WTC11 (cell line): ENCODE results near the gene WDFY4. TPM values are rescaled to one million over a fixed set of nuclear protein-coding genes. Genes with fewer than 3 reads are reported as not detected.

Source experiments
- ATAC-seq: fragments of 200-7000 bp; cut with Tn5 transposase; 2 replicates; pipeline ENCODE4 v1.10.0; 2021; ENCODE audit warnings: mild to moderate bottlenecking, moderate library complexity
- CTCF ChIA-PET: fragments of 300-600 bp; sonication (Branson Sonifier 250); formaldehyde crosslinking; loops from one replicate; lab custom pipeline; 2021; ENCODE audit warnings: antibody characterized with exemption; lab: Charles Lee
- POLR2A ChIA-PET: fragments of 350-600 bp; sonication (Branson Sonifier 250); formaldehyde crosslinking; loops from one replicate; lab custom pipeline; 2021; ENCODE audit warnings: antibody characterized with exemption; lab: Charles Lee
- DNase-seq: peaks from one replicate; pipeline ENCODE4 v3.0.0; 2021; ENCODE audit warnings: low spot score
- H3K27ac Mint-ChIP-seq: 2 replicates; pipeline ENCODE4 v1.8.0; 2021; ENCODE audit warnings: mixed read lengths
- H3K27me3 Mint-ChIP-seq: 2 replicates; pipeline ENCODE4 v1.8.0; 2021; ENCODE audit warnings: low read depth, mild to moderate bottlenecking, moderate library complexity, mixed read lengths
- H3K36me3 Mint-ChIP-seq: 2 replicates; pipeline ENCODE4 v1.8.0; 2021; ENCODE audit warnings: mixed read lengths
- H3K4me1 Mint-ChIP-seq: 2 replicates; pipeline ENCODE4 v1.8.0; 2022; ENCODE audit warnings: mixed read lengths
- H3K4me3 Mint-ChIP-seq: 2 replicates; pipeline ENCODE4 v1.8.0; 2021; ENCODE audit warnings: mild to moderate bottlenecking, moderate library complexity, mixed read lengths
- H3K9me3 Mint-ChIP-seq: 2 replicates; pipeline ENCODE4 v1.8.0; 2021; ENCODE audit warnings: mixed read lengths
- ATF1 ChIP-seq: sonication (generic); formaldehyde crosslinking; IDR thresholded peaks from 2 replicates; pipeline ENCODE4 v1.8.1; 2023; ENCODE audit warnings: mild to moderate bottlenecking, moderate library complexity, missing genetic modification reagents
- CREM ChIP-seq: sonication (generic); formaldehyde crosslinking; IDR thresholded peaks from 2 replicates; pipeline ENCODE4 v1.8.1; 2022; ENCODE audit warnings: mild to moderate bottlenecking, missing genetic modification reagents, moderate library complexity
- ETV6 ChIP-seq: sonication (generic); formaldehyde crosslinking; IDR thresholded peaks from 2 replicates; pipeline ENCODE4 v1.8.1; 2022; ENCODE audit warnings: mild to moderate bottlenecking, missing genetic modification reagents
- IRF2 ChIP-seq: sonication (generic); formaldehyde crosslinking; IDR thresholded peaks from 2 replicates; pipeline ENCODE4 v1.8.0; 2022; ENCODE audit warnings: low read depth, missing genetic modification reagents, borderline replicate concordance
- MYBL2 ChIP-seq: sonication (generic); formaldehyde crosslinking; IDR thresholded peaks from 2 replicates; pipeline ENCODE4 v1.8.1; 2023; ENCODE audit warnings: mild to moderate bottlenecking, moderate library complexity, missing genetic modification reagents
- NR1H2 ChIP-seq: sonication (generic); formaldehyde crosslinking; IDR thresholded peaks from 2 replicates; pipeline ENCODE4 v1.9.0; 2021; ENCODE audit warnings: mild to moderate bottlenecking, moderate library complexity, missing genetic modification reagents
- ZBTB21 ChIP-seq: sonication (generic); formaldehyde crosslinking; IDR thresholded peaks from 2 replicates; pipeline ENCODE4 v1.8.1; 2023; ENCODE audit warnings: mild to moderate bottlenecking, missing genetic modification reagents, borderline replicate concordance
- total RNA-seq: library from RNA; stranded (reverse); gene quantifications from 3 replicates; pipeline ENCODE4 v1.2.3, GENCODE V29; 2021
- TF ChIP-seq, protein P1 (sequence below): sonication (generic); formaldehyde crosslinking; IDR thresholded peaks from 2 replicates; pipeline ENCODE4 v1.8.1; 2022; ENCODE audit warnings: mild to moderate bottlenecking, missing genetic modification reagents, moderate library complexity, borderline replicate concordance
- TF ChIP-seq, protein P2 (sequence below): sonication (generic); formaldehyde crosslinking; IDR thresholded peaks from 2 replicates; pipeline ENCODE4 v1.8.1; 2023; ENCODE audit warnings: mild to moderate bottlenecking, missing genetic modification reagents
- TF ChIP-seq, protein P3 (sequence below): fragments of 250-450 bp; sonication (Bioruptor Pico); IDR thresholded peaks from 2 replicates; pipeline ENCODE4 v1.9.0; 2021; ENCODE audit warnings: mild to moderate bottlenecking, borderline replicate concordance
- TF ChIP-seq, protein P4 (sequence below): fragments of 250-450 bp; sonication (Bioruptor Pico); IDR thresholded peaks from 2 replicates; pipeline ENCODE4 v2.1.2; 2022; ENCODE audit warnings: mild to moderate bottlenecking, moderate library complexity
- TF ChIP-seq, protein P5 (sequence below): fragments of 200-600 bp; IDR thresholded peaks from 2 replicates; pipeline ENCODE4 v1.8.0; 2022; ENCODE audit warnings: antibody characterized with exemption
- TF ChIP-seq, protein P6 (sequence below): fragments of 250-450 bp; sonication (Bioruptor Pico); IDR thresholded peaks from 2 replicates; pipeline ENCODE4 v1.9.0; 2021; ENCODE audit warnings: mild to moderate bottlenecking
- TF ChIP-seq, protein P7 (sequence below): sonication (generic); formaldehyde crosslinking; IDR thresholded peaks from 2 replicates; pipeline ENCODE4 v1.8.0; 2023; ENCODE audit warnings: mild to moderate bottlenecking, missing genetic modification reagents

Gene WDFY4
- total RNA-seq, 1 experiment from 2014 or later = 0.13 TPM

DNA sequence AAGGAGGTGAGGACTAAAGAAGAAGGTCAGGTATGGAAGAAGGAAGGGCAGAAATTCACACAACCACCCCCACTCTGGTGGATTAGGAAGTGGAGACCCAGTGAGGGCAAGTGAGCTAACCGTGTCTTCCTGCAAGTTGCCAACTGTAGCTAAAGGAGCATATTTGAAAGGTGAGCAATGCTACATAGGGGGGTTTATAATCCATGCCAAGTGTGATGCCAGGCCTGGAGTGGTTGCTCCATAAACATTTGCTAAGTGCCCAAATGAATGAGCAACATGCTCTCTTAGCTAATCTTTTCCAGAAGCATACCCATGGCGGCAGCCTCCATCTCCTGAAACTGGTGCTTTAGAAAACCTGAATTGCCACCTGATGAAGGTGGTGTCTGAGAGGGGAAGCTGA is 133.4 kb downstream of the WDFY4 start (continued):
- TF ChIP-seq, protein P1, sequence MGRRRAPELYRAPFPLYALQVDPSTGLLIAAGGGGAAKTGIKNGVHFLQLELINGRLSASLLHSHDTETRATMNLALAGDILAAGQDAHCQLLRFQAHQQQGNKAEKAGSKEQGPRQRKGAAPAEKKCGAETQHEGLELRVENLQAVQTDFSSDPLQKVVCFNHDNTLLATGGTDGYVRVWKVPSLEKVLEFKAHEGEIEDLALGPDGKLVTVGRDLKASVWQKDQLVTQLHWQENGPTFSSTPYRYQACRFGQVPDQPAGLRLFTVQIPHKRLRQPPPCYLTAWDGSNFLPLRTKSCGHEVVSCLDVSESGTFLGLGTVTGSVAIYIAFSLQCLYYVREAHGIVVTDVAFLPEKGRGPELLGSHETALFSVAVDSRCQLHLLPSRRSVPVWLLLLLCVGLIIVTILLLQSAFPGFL (CRISPR knock-in tag) = no peak
- TF ChIP-seq ZBTB21 (CRISPR knock-in tag) (no peak), CREM (CRISPR knock-in tag) (no peak), ETV6 (no peak), MYBL2 (no peak), ATF1 (CRISPR knock-in tag) (no peak)
- TF ChIP-seq, protein P2, sequence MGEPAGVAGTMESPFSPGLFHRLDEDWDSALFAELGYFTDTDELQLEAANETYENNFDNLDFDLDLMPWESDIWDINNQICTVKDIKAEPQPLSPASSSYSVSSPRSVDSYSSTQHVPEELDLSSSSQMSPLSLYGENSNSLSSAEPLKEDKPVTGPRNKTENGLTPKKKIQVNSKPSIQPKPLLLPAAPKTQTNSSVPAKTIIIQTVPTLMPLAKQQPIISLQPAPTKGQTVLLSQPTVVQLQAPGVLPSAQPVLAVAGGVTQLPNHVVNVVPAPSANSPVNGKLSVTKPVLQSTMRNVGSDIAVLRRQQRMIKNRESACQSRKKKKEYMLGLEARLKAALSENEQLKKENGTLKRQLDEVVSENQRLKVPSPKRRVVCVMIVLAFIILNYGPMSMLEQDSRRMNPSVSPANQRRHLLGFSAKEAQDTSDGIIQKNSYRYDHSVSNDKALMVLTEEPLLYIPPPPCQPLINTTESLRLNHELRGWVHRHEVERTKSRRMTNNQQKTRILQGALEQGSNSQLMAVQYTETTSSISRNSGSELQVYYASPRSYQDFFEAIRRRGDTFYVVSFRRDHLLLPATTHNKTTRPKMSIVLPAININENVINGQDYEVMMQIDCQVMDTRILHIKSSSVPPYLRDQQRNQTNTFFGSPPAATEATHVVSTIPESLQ (CRISPR knock-in tag) = no peak
- TF ChIP-seq, protein P3, sequence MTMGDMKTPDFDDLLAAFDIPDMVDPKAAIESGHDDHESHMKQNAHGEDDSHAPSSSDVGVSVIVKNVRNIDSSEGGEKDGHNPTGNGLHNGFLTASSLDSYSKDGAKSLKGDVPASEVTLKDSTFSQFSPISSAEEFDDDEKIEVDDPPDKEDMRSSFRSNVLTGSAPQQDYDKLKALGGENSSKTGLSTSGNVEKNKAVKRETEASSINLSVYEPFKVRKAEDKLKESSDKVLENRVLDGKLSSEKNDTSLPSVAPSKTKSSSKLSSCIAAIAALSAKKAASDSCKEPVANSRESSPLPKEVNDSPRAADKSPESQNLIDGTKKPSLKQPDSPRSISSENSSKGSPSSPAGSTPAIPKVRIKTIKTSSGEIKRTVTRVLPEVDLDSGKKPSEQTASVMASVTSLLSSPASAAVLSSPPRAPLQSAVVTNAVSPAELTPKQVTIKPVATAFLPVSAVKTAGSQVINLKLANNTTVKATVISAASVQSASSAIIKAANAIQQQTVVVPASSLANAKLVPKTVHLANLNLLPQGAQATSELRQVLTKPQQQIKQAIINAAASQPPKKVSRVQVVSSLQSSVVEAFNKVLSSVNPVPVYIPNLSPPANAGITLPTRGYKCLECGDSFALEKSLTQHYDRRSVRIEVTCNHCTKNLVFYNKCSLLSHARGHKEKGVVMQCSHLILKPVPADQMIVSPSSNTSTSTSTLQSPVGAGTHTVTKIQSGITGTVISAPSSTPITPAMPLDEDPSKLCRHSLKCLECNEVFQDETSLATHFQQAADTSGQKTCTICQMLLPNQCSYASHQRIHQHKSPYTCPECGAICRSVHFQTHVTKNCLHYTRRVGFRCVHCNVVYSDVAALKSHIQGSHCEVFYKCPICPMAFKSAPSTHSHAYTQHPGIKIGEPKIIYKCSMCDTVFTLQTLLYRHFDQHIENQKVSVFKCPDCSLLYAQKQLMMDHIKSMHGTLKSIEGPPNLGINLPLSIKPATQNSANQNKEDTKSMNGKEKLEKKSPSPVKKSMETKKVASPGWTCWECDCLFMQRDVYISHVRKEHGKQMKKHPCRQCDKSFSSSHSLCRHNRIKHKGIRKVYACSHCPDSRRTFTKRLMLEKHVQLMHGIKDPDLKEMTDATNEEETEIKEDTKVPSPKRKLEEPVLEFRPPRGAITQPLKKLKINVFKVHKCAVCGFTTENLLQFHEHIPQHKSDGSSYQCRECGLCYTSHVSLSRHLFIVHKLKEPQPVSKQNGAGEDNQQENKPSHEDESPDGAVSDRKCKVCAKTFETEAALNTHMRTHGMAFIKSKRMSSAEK = no peak
- TF ChIP-seq, protein P4, sequence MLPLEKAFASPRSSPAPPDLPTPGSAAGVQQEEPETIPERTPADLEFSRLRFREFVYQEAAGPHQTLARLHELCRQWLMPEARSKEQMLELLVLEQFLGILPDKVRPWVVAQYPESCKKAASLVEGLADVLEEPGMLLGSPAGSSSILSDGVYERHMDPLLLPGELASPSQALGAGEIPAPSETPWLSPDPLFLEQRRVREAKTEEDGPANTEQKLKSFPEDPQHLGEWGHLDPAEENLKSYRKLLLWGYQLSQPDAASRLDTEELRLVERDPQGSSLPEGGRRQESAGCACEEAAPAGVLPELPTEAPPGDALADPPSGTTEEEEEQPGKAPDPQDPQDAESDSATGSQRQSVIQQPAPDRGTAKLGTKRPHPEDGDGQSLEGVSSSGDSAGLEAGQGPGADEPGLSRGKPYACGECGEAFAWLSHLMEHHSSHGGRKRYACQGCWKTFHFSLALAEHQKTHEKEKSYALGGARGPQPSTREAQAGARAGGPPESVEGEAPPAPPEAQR (CRISPR knock-in tag) = no peak

DNA sequence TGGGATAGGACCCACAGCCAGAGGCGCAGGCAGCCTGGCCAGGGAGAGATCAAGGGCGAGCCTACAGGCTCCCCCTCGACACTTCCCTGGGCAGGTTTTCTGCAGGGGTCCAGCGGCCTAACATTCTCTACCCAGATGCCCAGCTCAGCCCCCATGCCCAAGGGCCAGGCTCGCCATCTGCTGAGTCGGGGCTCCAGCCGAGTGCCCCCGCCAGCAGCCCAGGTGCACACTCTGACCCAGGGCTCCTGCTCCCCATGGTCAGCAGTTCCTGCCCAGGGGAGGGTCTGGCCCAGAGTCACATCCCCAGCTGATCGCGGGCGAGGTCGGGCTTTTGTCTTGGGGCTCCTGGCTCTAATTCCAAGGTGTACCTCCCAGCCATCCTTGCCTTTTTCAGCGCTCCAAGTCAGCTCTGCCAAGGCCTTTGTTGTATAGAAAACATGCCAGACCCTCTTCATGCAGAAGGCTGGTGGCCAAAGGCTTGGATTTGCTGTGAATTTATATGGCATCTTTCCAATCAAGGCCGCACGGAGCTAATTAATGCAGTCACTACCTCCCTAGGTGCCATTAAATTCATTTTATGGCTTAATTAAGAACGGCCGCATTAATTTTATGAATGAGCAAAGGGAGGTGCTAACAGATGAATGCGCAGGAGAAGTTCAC is 134.3 kb downstream of the WDFY4 start:
- ATAC-seq (no peak), DNase-seq (no peak)
- no peak overlapping the region for H3K27ac Mint-ChIP-seq
- H3K36me3 Mint-ChIP-seq = no peaks in the 10 kb centered on the region
- H3K27me3 Mint-ChIP-seq = peaks cover 39% of the 10 kb centered on the region
- H3K4me1 Mint-ChIP-seq = peaks cover 10% of the 10 kb centered on the region
- POLR2A ChIA-PET = no interaction called here
- CTCF ChIA-PET = no interaction called here
- H3K4me3 Mint-ChIP-seq = no peak overlapping the region
- H3K9me3 Mint-ChIP-seq = no peaks in the 10 kb centered on the region
- no peak for TF ChIP-seq IRF2 (CRISPR knock-in tag)
- TF ChIP-seq, protein P5, sequence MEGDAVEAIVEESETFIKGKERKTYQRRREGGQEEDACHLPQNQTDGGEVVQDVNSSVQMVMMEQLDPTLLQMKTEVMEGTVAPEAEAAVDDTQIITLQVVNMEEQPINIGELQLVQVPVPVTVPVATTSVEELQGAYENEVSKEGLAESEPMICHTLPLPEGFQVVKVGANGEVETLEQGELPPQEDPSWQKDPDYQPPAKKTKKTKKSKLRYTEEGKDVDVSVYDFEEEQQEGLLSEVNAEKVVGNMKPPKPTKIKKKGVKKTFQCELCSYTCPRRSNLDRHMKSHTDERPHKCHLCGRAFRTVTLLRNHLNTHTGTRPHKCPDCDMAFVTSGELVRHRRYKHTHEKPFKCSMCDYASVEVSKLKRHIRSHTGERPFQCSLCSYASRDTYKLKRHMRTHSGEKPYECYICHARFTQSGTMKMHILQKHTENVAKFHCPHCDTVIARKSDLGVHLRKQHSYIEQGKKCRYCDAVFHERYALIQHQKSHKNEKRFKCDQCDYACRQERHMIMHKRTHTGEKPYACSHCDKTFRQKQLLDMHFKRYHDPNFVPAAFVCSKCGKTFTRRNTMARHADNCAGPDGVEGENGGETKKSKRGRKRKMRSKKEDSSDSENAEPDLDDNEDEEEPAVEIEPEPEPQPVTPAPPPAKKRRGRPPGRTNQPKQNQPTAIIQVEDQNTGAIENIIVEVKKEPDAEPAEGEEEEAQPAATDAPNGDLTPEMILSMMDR = no peak

DNA sequence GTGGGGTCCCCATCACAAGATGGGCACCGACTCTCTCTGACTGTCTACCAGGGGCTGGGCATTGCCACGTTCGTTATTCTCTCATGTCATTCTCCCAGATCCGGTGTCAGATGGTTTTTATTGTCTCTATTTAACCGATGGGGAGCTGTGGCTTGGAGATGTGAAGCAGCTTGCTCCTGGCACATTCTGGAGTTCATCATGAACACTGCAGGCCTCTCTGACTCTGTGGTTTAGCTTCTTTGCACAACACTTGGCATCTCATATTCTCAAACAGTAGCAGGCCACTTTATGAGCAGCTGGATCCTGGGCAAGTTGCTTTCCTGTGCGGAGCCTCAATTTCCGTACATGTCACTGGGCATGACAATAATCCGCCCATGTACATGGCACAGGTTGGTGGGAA is 135.1 kb downstream of the WDFY4 start:
- ChIA-PET POLR2A (no interaction called here), CTCF (interaction anchor here (1.2 kb wide), 1 partner anchor 74 kb away, joined by 3 read pairs; no protein-coding TSS in a partner anchor)
- H3K36me3 Mint-ChIP-seq = no peaks in the 10 kb centered on the region
- DNase-seq = no peak
- no peak overlapping the region for H3K27ac Mint-ChIP-seq
- H3K27me3 Mint-ChIP-seq = peaks cover 31% of the 10 kb centered on the region
- ATAC-seq = no peak
- no peaks in the 10 kb centered on the region for H3K9me3 Mint-ChIP-seq
- H3K4me3 Mint-ChIP-seq = no peak overlapping the region
- peaks cover 4% of the 10 kb centered on the region; the same call in 1 of the 2 replicates for H3K4me1 Mint-ChIP-seq
- TF ChIP-seq NR1H2 (CRISPR knock-in tag) = no peak
- TF ChIP-seq, protein P6, sequence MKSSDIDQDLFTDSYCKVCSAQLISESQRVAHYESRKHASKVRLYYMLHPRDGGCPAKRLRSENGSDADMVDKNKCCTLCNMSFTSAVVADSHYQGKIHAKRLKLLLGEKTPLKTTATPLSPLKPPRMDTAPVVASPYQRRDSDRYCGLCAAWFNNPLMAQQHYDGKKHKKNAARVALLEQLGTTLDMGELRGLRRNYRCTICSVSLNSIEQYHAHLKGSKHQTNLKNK = no peak
- TF ChIP-seq, protein P7, sequence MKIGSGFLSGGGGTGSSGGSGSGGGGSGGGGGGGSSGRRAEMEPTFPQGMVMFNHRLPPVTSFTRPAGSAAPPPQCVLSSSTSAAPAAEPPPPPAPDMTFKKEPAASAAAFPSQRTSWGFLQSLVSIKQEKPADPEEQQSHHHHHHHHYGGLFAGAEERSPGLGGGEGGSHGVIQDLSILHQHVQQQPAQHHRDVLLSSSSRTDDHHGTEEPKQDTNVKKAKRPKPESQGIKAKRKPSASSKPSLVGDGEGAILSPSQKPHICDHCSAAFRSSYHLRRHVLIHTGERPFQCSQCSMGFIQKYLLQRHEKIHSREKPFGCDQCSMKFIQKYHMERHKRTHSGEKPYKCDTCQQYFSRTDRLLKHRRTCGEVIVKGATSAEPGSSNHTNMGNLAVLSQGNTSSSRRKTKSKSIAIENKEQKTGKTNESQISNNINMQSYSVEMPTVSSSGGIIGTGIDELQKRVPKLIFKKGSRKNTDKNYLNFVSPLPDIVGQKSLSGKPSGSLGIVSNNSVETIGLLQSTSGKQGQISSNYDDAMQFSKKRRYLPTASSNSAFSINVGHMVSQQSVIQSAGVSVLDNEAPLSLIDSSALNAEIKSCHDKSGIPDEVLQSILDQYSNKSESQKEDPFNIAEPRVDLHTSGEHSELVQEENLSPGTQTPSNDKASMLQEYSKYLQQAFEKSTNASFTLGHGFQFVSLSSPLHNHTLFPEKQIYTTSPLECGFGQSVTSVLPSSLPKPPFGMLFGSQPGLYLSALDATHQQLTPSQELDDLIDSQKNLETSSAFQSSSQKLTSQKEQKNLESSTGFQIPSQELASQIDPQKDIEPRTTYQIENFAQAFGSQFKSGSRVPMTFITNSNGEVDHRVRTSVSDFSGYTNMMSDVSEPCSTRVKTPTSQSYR = no peak
- TF ChIP-seq, protein P2 (CRISPR knock-in tag) = no peak
